Transverse colon (tissue), 4 donors: ENCODE measurements around the gene PRKCE. TPM values are rescaled to one million over a fixed set of nuclear protein-coding genes. Genes with fewer than 3 reads are reported as not detected.

Experiments
- DNase-seq: peaks from one replicate; pipeline ENCODE4 v3.0.0-alpha.2; 2019
- H3K27ac ChIP-seq, 4 donors: fragments of 200-600 bp; sonication (generic); 2 replicates each; pipeline ENCODE4 v1.5.1; 2016 to 2018; ENCODE audit warnings: inconsistent platforms in 4 of 4
- H3K27me3 ChIP-seq: fragments of 200-600 bp; sonication (generic); 2 replicates; pipeline ENCODE4 v1.5.1; 2017; ENCODE audit warnings: inconsistent platforms
- H3K36me3 ChIP-seq, 4 donors: fragments of 200-600 bp; sonication (generic); 2 replicates each; pipeline ENCODE4 v1.5.1; 2017 to 2019; ENCODE audit warnings: inconsistent platforms in 4 of 4
- H3K4me1 ChIP-seq, 4 donors: fragments of 200-600 bp; sonication (generic); 2 replicates each; pipeline ENCODE4 v1.5.1; 2017 to 2020; ENCODE audit warnings: inconsistent platforms in 4 of 4
- H3K4me3 ChIP-seq, 4 donors: fragments of 200-600 bp; sonication (generic); 1 replicate in 1 of 4; 2 replicates in 3 of 4; pipeline versions ENCODE4 v1.5.1 to v1.6.1; 2017 to 2019; ENCODE audit warnings: inconsistent platforms in 4 of 4
- H3K9me3 ChIP-seq, 2 donors: fragments of 200-600 bp; sonication (generic); 2 replicates each; pipeline ENCODE4 v1.5.1; 2017 to 2019; ENCODE audit warnings: inconsistent platforms in 2 of 2
- CTCF ChIP-seq, 5 experiments: fragments of 200-600 bp in 3 of 5; fragments of 450-650 bp in 2 of 5; sonication (generic) in 3 of 5; IDR thresholded peaks; 1 replicate in 2 of 5; 2 replicates in 3 of 5; pipeline ENCODE4 v1.5.1; 2016 to 2017; ENCODE audit warnings: antibody characterized with exemption in 5 of 5, inconsistent platforms in 3 of 5, mild to moderate bottlenecking in 2 of 5, moderate library complexity in 1 of 5
- EP300 ChIP-seq: sonication (generic); formaldehyde crosslinking; IDR thresholded peaks from one replicate; pipeline ENCODE4 v1.6.1; 2017; ENCODE audit warnings: antibody characterized with exemption, low read depth
- POLR2A ChIP-seq: fragments of 450-650 bp; IDR thresholded peaks from one replicate; pipeline ENCODE4 v1.6.1; 2016; ENCODE audit warnings: antibody characterized with exemption, mild to moderate bottlenecking, moderate library complexity
- POLR2AphosphoS5 ChIP-seq, 3 donors: sonication (generic); formaldehyde crosslinking; IDR thresholded peaks; one replicate each; pipeline ENCODE4 v1.6.1; 2016; ENCODE audit warnings: antibody characterized with exemption in 3 of 3
- WGBS, 2 donors: methylation state at CpG; one replicate each; pipeline ENCODE4 v1.1.5; 2018; ENCODE audit warnings: low coverage in 1 of 2; 5-methylcytosine and 5-hydroxymethylcytosine counted together
- in situ Hi-C, 4 donors: fragments of 200-750 bp; cut with MboI; loops; one replicate each; pipeline versions ENCODE4 v1.15.0 to v1.15.1; 2017; ENCODE audit warnings: low sequenced_read_pairs in 3 of 4, low pct_ligation_motif_present in 1 of 4, low pct_unique_long_range_greater_than_20kb in 1 of 4
- intact Hi-C: fragments of 100-400 bp; cut with DNase I; formaldehyde crosslinking; loops from one replicate; pipeline ENCODE4 v1.15.1; 2023; ENCODE audit warnings: low total_unique reads
- total RNA-seq, 4 donors: library from RNA; depleted of rRNA; stranded (reverse); fragments of >200 nt; gene quantifications; one replicate each; pipeline ENCODE4 v1.1.0, GENCODE V29; 2016

PRKCE gene
- total RNA-seq, 4 donors from 2014 or later: 8.6 to 20.6 (median 11.3) TPM

DNA sequence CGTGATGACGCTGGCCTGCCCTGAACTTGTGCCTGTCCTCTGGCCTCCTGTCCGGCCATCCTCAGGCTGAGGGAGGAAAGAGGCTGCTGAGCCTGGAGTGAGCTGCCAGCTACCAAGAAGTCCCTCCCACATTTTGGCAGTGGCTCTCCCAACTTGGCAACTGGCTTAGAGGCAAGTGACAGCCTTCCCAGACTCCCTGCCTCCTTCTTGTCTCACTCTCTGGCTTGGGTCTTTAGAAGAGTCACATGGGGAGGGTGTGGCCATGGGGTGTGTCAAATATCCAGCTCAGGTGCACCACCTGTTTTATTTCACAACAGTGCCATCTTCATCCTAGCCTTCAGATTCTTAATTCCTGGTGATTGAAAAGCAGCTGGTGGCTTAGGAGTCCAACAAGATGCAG is 222.9 kb downstream of the PRKCE start:
- TF ChIP-seq POLR2A (no peak), POLR2AphosphoS5 (IDR thresholded peaks at IDR 0.05) (no peak), EP300 (no peak), CTCF (IDR thresholded peaks at IDR 0.05) (no peak)
- WGBS, 2 donors: 60 to 89% methylated on average over 2 to 3 of the region's 3 CpGs
- intact Hi-C loops (no loop called here), in situ Hi-C loops (no loop called here)
- Histone ChIP-seq H3K36me3 (peaks cover 0 to 5% (median 0%) of the 10 kb centered on the region in 4 donors), H3K27ac (peak overlapping the region in 1 of 4 donors; percentile 26), H3K4me3 (no peak overlapping the region), H3K9me3 (peaks cover 5 to 8% of the 10 kb centered on the region in 2 donors), H3K27me3 (no peaks in the 10 kb centered on the region), H3K4me1 (peaks cover 0 to 12% (median 7%) of the 10 kb centered on the region in 4 donors)
- peak; percentile 36 for DNase-seq

GRCh38 chr2:45876611-45877010 is 225.1 kb downstream of the PRKCE start:
- Histone ChIP-seq H3K4me3 (no peak overlapping the region), H3K9me3 (peaks cover 5 to 8% of the 10 kb centered on the region in 2 donors), H3K4me1 (peaks cover 0 to 15% (median 8%) of the 10 kb centered on the region in 4 donors), H3K36me3 (peaks cover 0 to 5% (median 0%) of the 10 kb centered on the region in 4 donors), H3K27me3 (no peaks in the 10 kb centered on the region), H3K27ac (no peak overlapping the region)
- 60 to 94% methylated on average over 1 to 2 of the region's 2 CpGs for WGBS, 2 donors
- in situ Hi-C loops (no loop called here), intact Hi-C loops (no loop called here)
- TF ChIP-seq POLR2A: no peak
- no peak for TF ChIP-seq CTCF (IDR thresholded peaks at IDR 0.05)
- no peak for TF ChIP-seq POLR2AphosphoS5 (IDR thresholded peaks at IDR 0.05)
- TF ChIP-seq EP300: no peak
- no peak for DNase-seq

DNA sequence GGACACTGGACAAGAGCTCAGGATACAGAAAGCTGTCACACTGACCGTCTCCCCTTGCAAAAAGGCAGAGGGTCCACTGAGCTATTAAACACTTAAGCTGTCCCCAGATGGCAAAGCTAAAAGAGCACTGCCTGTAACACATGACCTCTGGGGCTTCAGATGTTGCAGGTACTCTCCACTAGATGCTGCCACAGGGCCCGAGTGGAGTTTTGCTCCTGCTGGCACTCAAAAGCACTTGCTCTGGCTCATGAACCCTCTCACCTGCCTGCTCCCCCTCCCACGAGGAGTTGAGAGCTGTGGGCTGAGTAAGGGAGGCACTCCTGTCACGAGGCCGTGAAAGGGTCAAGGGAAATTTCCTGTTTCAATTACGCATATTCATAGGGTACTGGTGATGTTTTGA is 227.9 kb downstream of the PRKCE start:
- in situ Hi-C loops: no loop called here
- no peak for DNase-seq
- H3K27ac ChIP-seq: peak overlapping the region in 2 of 4 donors; percentile 37 to 45
- no peak for TF ChIP-seq CTCF (IDR thresholded peaks at IDR 0.05)
- TF ChIP-seq EP300: no peak
- TF ChIP-seq POLR2AphosphoS5 (IDR thresholded peaks at IDR 0.05): no peak
- no peak for TF ChIP-seq POLR2A
- H3K4me1 ChIP-seq: peaks cover 12 to 31% (median 19%) of the 10 kb centered on the region in 4 donors
- no peak overlapping the region for H3K4me3 ChIP-seq
- WGBS, 2 donors: 83 to 93% methylated on average over 3 to 6 of the region's 6 CpGs
- intact Hi-C loops: no loop called here
- peaks cover 0 to 5% (median 0%) of the 10 kb centered on the region in 4 donors for H3K36me3 ChIP-seq
- peaks cover 5 to 8% of the 10 kb centered on the region in 2 donors for H3K9me3 ChIP-seq
- no peaks in the 10 kb centered on the region for H3K27me3 ChIP-seq

DNA sequence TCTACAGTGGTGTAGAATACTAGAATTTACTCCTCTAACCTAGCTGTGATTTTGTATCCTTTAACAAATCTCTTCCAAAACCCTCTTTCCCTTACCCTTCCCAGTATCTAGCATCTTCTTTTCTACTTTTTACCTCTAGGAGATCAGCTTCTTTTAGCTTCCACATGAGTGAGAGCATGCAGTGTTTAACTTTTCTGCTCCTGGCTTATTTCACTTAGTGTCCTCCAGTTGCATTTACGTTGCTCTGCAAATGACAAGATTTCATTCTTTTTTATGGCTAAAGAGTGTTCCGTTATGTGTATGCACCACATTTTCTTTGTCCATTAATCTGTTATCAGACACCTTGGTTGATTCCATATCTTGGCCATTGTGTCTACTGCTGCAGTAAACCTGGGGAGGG is 228.5 kb downstream of the PRKCE start:
- Histone ChIP-seq H3K4me1 (peaks cover 13 to 31% (median 23%) of the 10 kb centered on the region in 4 donors), H3K27ac (peak overlapping the region in 3 of 4 donors; percentile 13 to 45 (median 37)), H3K4me3 (no peak overlapping the region), H3K9me3 (peaks cover 5 to 8% of the 10 kb centered on the region in 2 donors), H3K36me3 (peaks cover 0 to 5% (median 0%) of the 10 kb centered on the region in 4 donors), H3K27me3 (no peaks in the 10 kb centered on the region)
- 87 to 100% methylated on average over 2 of the region's 2 CpGs for WGBS, 2 donors
- DNase-seq: no peak
- TF ChIP-seq POLR2AphosphoS5 (IDR thresholded peaks at IDR 0.05) (peak in 2 of 3 donors; percentile 11 to 29), EP300 (no peak), POLR2A (no peak), CTCF (IDR thresholded peaks at IDR 0.05) (no peak)
- intact Hi-C loops: loop anchor here (10.0 kb wide), 2 partner anchors 55 kb away; no protein-coding TSS in a partner anchor
- in situ Hi-C loops: no loop called here
